Liver (tissue), 9 donors: ENCODE data around the gene NTPCR. TPM values are rescaled to one million over a fixed set of nuclear protein-coding genes. Genes with fewer than 3 reads are reported as not detected.

Experiments
- DNase-seq: peaks from one replicate; pipeline ENCODE4 v3.0.0-alpha.2; 2017; ENCODE audit warnings: low spot score
- H3K27ac ChIP-seq, 2 donors: one replicate each; pipeline ENCODE4 v1.7.0; 2013; ENCODE audit warnings: inconsistent platforms in 2 of 2, low read length in 2 of 2, control low read depth in 1 of 2, low read depth in 1 of 2, mild to moderate bottlenecking in 1 of 2
- H3K27me3 ChIP-seq, 4 donors: one replicate each; pipeline versions ENCODE4 v1.6.1 to v1.7.0; 2013; ENCODE audit warnings: low read length in 3 of 4, inconsistent platforms in 1 of 4, mild to moderate bottlenecking in 1 of 4, moderate library complexity in 1 of 4; ENCODE audit not compliant: control insufficient read depth in 4 of 4, insufficient read depth in 4 of 4
- H3K36me3 ChIP-seq, 4 donors: one replicate each; pipeline versions ENCODE4 v1.6.1 to v1.7.0; 2013; ENCODE audit warnings: low read length in 3 of 4, mild to moderate bottlenecking in 3 of 4, low read depth in 1 of 4, moderate library complexity in 1 of 4; ENCODE audit not compliant: control insufficient read depth in 4 of 4, insufficient read depth in 3 of 4
- H3K4me1 ChIP-seq, 4 donors: one replicate each; pipeline versions ENCODE4 v1.6.1 to v1.7.0; 2013; ENCODE audit warnings: low read length in 3 of 4, mild to moderate bottlenecking in 3 of 4, moderate library complexity in 1 of 4; ENCODE audit not compliant: control insufficient read depth in 4 of 4, insufficient read depth in 4 of 4
- H3K4me3 ChIP-seq, 3 donors: one replicate each; pipeline versions ENCODE4 v1.6.1 to v1.7.0; 2013; ENCODE audit warnings: low read length in 3 of 3, control low read depth in 1 of 3, low read depth in 1 of 3, mild to moderate bottlenecking in 1 of 3
- H3K9ac ChIP-seq, 2 donors: one replicate each; pipeline ENCODE4 v1.7.0; 2013; ENCODE audit warnings: low read length in 2 of 2, mild to moderate bottlenecking in 2 of 2, moderate library complexity in 2 of 2, control low read depth in 1 of 2, low read depth in 1 of 2
- H3K9me3 ChIP-seq, 4 donors: one replicate each; pipeline versions ENCODE4 v1.6.1 to v1.7.0; 2013; ENCODE audit warnings: low read length in 3 of 4; ENCODE audit not compliant: control insufficient read depth in 4 of 4
- ATF3 ChIP-seq: IDR thresholded peaks from 2 replicates; pipeline ENCODE4 v1.6.1; 2016; ENCODE audit warnings: antibody characterized with exemption
- CTCF ChIP-seq: fragments of 150-350 bp; IDR thresholded peaks from 2 replicates; pipeline ENCODE4 v1.5.1; 2017; ENCODE audit warnings: improper control_type of control experiment, low read depth, low read length; ENCODE audit not compliant: missing input control
- EGR1 ChIP-seq, 2 donors: IDR thresholded peaks; 2 replicates each; pipeline ENCODE4 v1.6.1; 2016 to 2018; ENCODE audit warnings: antibody characterized with exemption in 2 of 2, low read depth in 2 of 2
- FOXA1 ChIP-seq: IDR thresholded peaks from 2 replicates; pipeline ENCODE4 v1.6.1; 2016; ENCODE audit warnings: antibody characterized with exemption
- FOXA2 ChIP-seq: IDR thresholded peaks from 2 replicates; pipeline ENCODE4 v1.6.1; 2016; ENCODE audit warnings: antibody characterized with exemption
- GABPA ChIP-seq, 2 donors: IDR thresholded peaks in 1 of 2; conservative IDR thresholded peaks in 1 of 2; 2 replicates each; pipeline ENCODE4 v1.6.1; 2016; ENCODE audit warnings: antibody characterized with exemption in 2 of 2, mild to moderate bottlenecking in 1 of 2, moderate library complexity in 1 of 2
- HNF4A ChIP-seq, 2 donors: conservative IDR thresholded peaks; 2 replicates each; pipeline ENCODE4 v1.6.1; 2016; ENCODE audit warnings: antibody characterized with exemption in 2 of 2, mild to moderate bottlenecking in 2 of 2
- HNF4G ChIP-seq: IDR thresholded peaks from 2 replicates; pipeline ENCODE4 v1.6.1; 2016; ENCODE audit warnings: antibody characterized with exemption
- JUND ChIP-seq, 2 donors: IDR thresholded peaks; 2 replicates each; pipeline ENCODE4 v1.6.1; 2016; ENCODE audit warnings: antibody characterized with exemption in 2 of 2
- MAX ChIP-seq: IDR thresholded peaks from 2 replicates; pipeline ENCODE4 v1.6.1; 2016; ENCODE audit warnings: antibody characterized with exemption
- NR2F2 ChIP-seq: IDR thresholded peaks from 2 replicates; pipeline ENCODE4 v1.6.1; 2016; ENCODE audit warnings: antibody characterized with exemption
- RAD21 ChIP-seq, 2 donors: IDR thresholded peaks; 2 replicates each; pipeline ENCODE4 v1.6.1; 2016; ENCODE audit warnings: antibody characterized with exemption in 2 of 2, mild to moderate bottlenecking in 2 of 2
- REST ChIP-seq: IDR thresholded peaks from 2 replicates; pipeline ENCODE4 v1.6.1; 2016; ENCODE audit warnings: antibody characterized with exemption, mild to moderate bottlenecking
- RXRA ChIP-seq, 2 donors: IDR thresholded peaks; 2 replicates each; pipeline ENCODE4 v1.6.1; 2017 to 2018; ENCODE audit warnings: antibody characterized with exemption in 2 of 2, mild to moderate bottlenecking in 1 of 2
- SP1 ChIP-seq: IDR thresholded peaks from 2 replicates; pipeline ENCODE4 v1.6.1; 2018; ENCODE audit warnings: antibody characterized with exemption, mild to moderate bottlenecking
- TAF1 ChIP-seq: conservative IDR thresholded peaks from 2 replicates; pipeline ENCODE4 v1.6.1; 2016; ENCODE audit warnings: antibody characterized with exemption, mild to moderate bottlenecking
- YY1 ChIP-seq: IDR thresholded peaks from 2 replicates; pipeline ENCODE4 v1.6.1; 2016; ENCODE audit warnings: antibody characterized with exemption, mild to moderate bottlenecking
- ZBTB33 ChIP-seq: IDR thresholded peaks from 2 replicates; pipeline ENCODE4 v1.6.1; 2016; ENCODE audit warnings: antibody characterized with exemption
- WGBS: extraction: QIAGEN DNeasy Blood & Tissue Kit; methylation state at CpG from one replicate; pipeline ENCODE4 v1.1.7; 2013; 5-methylcytosine and 5-hydroxymethylcytosine counted together
- polyA plus RNA-seq, 2 donors: library from polyadenylated mRNA; stranded (reverse) in 1 of 2; unstranded in 1 of 2; fragments of 200-250 nt in 1 of 2; fragments of >200 nt in 1 of 2; fragmentation: Nextera tagmentation in 1 of 2; extraction: Ambion mirVana in 1 of 2; gene quantifications; one replicate each; pipeline versions ENCODE4 v1.2.1 to v1.2.3, GENCODE V29; 2013 to 2015
- total RNA-seq, 2 donors: library from RNA; depleted of rRNA; stranded (reverse); fragments of >200 nt; gene quantifications; one replicate each; pipeline ENCODE4 v1.2.3, GENCODE V29; 2014
- donor health status: healthy.
- donor health status: healthy.
- donor health status: healthy.
- donor health status: healthy.
- donor health status: healthy.

The NTPCR gene
- total and polyA plus RNA-seq, 4 donors, result 7.2 to 37.2 (median 19.2) TPM

GRCh38 chr1:232911027-232911599 is 39.3 kb upstream of the NTPCR start:
- Histone ChIP-seq H3K4me3 (no peak overlapping the region), H3K27me3 (no peaks in the 10 kb centered on the region), H3K9me3 (no peaks in the 10 kb centered on the region), H3K4me1 (no peaks in the 10 kb centered on the region), H3K27ac (no peak overlapping the region), H3K36me3 (no peaks in the 10 kb centered on the region), H3K9ac (no peak overlapping the region)
- no peak for TF ChIP-seq FOXA2
- no peak for TF ChIP-seq SP1
- TF ChIP-seq JUND (IDR thresholded peaks at IDR 0.05), result no peak
- TF ChIP-seq YY1, result no peak
- no peak for TF ChIP-seq HNF4G
- no peak for TF ChIP-seq NR2F2
- TF ChIP-seq RAD21 (IDR thresholded peaks at IDR 0.05), result no peak
- TF ChIP-seq TAF1, result no peak
- TF ChIP-seq ATF3, result no peak
- no peak for TF ChIP-seq REST
- TF ChIP-seq ZBTB33, result no peak
- TF ChIP-seq GABPA (IDR thresholded peaks at IDR 0.05 in 1 of 2, conservative IDR thresholded peaks at IDR 0.05 in 1 of 2), result no peak
- no peak for TF ChIP-seq EGR1 (IDR thresholded peaks at IDR 0.05; ENCODE audit: low read depth in 2 of 2)
- TF ChIP-seq RXRA (IDR thresholded peaks at IDR 0.05), result no peak
- no peak for TF ChIP-seq MAX
- no peak for TF ChIP-seq FOXA1
- TF ChIP-seq CTCF, result no peak
- TF ChIP-seq HNF4A (conservative IDR thresholded peaks at IDR 0.05), result no peak
- WGBS, result 78% methylated on average over 5 of the region's 5 CpGs
- no peak for DNase-seq
